ENCODE results near the gene CDKN1C.

GRCh38 chr11:2915473-2915872 lies 29.9 kb upstream of the CDKN1C start:
- no peak for TF ChIP-seq CTCF (IDR thresholded peaks at IDR 0.05)
- TF ChIP-seq ZBTB33 (IDR thresholded peaks at IDR 0.05; ENCODE audit: borderline replicate concordance, low read depth): no peak
- TF ChIP-seq TEAD4 (IDR thresholded peaks at IDR 0.05; ENCODE audit: borderline replicate concordance, insufficient read depth): no peak
- TF ChIP-seq EP300 (IDR thresholded peaks at IDR 0.05; ENCODE audit: borderline replicate concordance in 1 of 2, low read depth in 1 of 2, low read length in 1 of 2): no peak
- no peak for TF ChIP-seq REST (IDR thresholded peaks at IDR 0.05; ENCODE audit: low read depth, low read length)
- TF ChIP-seq FOXM1 (IDR thresholded peaks at IDR 0.05; ENCODE audit: low read depth): no peak

Data from SK-N-SH (cell line).